ENCODE data around the gene NLK.
"Not testable (repeated sequence)": the region's sequence is repeated elsewhere in the genome, so short reads cannot be mapped to it uniquely, and the experiment has no call there.

Gene NLK

GRCh38 chr17:28166478-28166877 lies 124.0 kb downstream of the NLK start:
- DNase-seq, result no peak

- no peak for DNase-seq
These were observed 127.3 kb downstream of the NLK start for GRCh38 chr17:28169621-28170349.

- no peak for DNase-seq
These were observed 128.3 kb downstream of the NLK start for GRCh38 chr17:28170771-28171170.

GRCh38 chr17:28173031-28173561 lies 130.6 kb downstream of the NLK start:
- no peak for DNase-seq

- no peak for DNase-seq
These were observed 131.3 kb downstream of the NLK start for GRCh38 chr17:28173801-28174200.

- DNase-seq, result peak; percentile 11
These were observed 132.0 kb downstream of the NLK start for GRCh38 chr17:28174352-28175046.

GRCh38 chr17:28177351-28177750 lies 134.9 kb downstream of the NLK start:
- no peak for DNase-seq

GRCh38 chr17:28178800-28179199 lies 136.3 kb downstream of the NLK start:
- no peak for DNase-seq

GRCh38 chr17:28180449-28180848 lies 138.0 kb downstream of the NLK start:
- DNase-seq, result no peak

- DNase-seq, result no peak
These were observed 139.1 kb downstream of the NLK start for GRCh38 chr17:28181568-28181967.

- DNase-seq, result no peak
These were observed 140.1 kb downstream of the NLK start for GRCh38 chr17:28182559-28182958.

GRCh38 chr17:28185658-28186057 lies 143.2 kb downstream of the NLK start:
- DNase-seq, result no peak

GRCh38 chr17:28186472-28186871 lies 144.0 kb downstream of the NLK start:
- DNase-seq, result not testable (repeated sequence)

GRCh38 chr17:28187931-28188330 lies 145.5 kb downstream of the NLK start:
- DNase-seq, result no peak

GRCh38 chr17:28188841-28189263 lies 146.4 kb downstream of the NLK start:
- DNase-seq, result no peak

- DNase-seq, result no peak
These were observed 147.2 kb downstream of the NLK start for GRCh38 chr17:28189667-28190066.

- DNase-seq, result no peak
These were observed 148.5 kb downstream of the NLK start for GRCh38 chr17:28191018-28191417.

- no peak for DNase-seq
These were observed 150.8 kb downstream of the NLK start for GRCh38 chr17:28193241-28193640.

GRCh38 chr17:28194382-28194781 lies 151.9 kb downstream of the NLK start:
- no peak for DNase-seq

- no peak for DNase-seq
These were observed 154.2 kb downstream of the NLK start for GRCh38 chr17:28196636-28197035.

GRCh38 chr17:28199115-28199514 lies 156.6 kb downstream of the NLK start:
- no peak for DNase-seq

- DNase-seq, result no peak
These were observed 157.3 kb downstream of the NLK start for GRCh38 chr17:28199728-28200127.

- DNase-seq, result no peak
These were observed 158.8 kb downstream of the NLK start for GRCh38 chr17:28201315-28201714.

- DNase-seq, result no peak
These were observed 161.8 kb downstream of the NLK start for GRCh38 chr17:28204244-28204643.

Measured in stimulated activated CD4-positive, alpha-beta T cell treated with anti-CD3 and anti-CD28 coated beads, Interleukin-4, amount 100 ng/mL, for 1 hour (primary cell).